Fibroblast of villous mesenchyme (primary cell): ENCODE results near the gene CADM1. TPM values are rescaled to one million over a fixed set of nuclear protein-coding genes. Genes with fewer than 3 reads are reported as not detected.

ENCODE experiments used
- DNase-seq: peaks from one replicate; pipeline ENCODE4 v3.0.0-alpha.2; 2010; ENCODE audit warnings: low read depth
- H3K4me3 ChIP-seq: 2 replicates; pipeline ENCODE4 v1.5.1; 2011; ENCODE audit warnings: low read depth, mild to moderate bottlenecking, low read length
- CTCF ChIP-seq: IDR thresholded peaks from 2 replicates; pipeline ENCODE4 v1.5.1; 2012; ENCODE audit warnings: low read depth, mild to moderate bottlenecking, low read length; ENCODE audit not compliant: insufficient read depth
- total RNA-seq: library from RNA; depleted of rRNA; stranded (reverse); fragments of >200 nt; gene quantifications from 2 replicates; pipeline ENCODE4 v1.2.3, GENCODE V29; 2012

Gene CADM1
- total RNA-seq, 1 donor, result 9.1 TPM

- TF ChIP-seq CTCF, result no peak
- DNase-seq, result no peak
- H3K4me3 ChIP-seq, result no peak overlapping the region
Observed at GRCh38 chr11:115267238-115267781, 236.9 kb downstream of the CADM1 start.

GRCh38 chr11:115266066-115266639 lies 238.1 kb downstream of the CADM1 start:
- no peak for DNase-seq
- H3K4me3 ChIP-seq, result no peak overlapping the region
- TF ChIP-seq CTCF, result no peak

GRCh38 chr11:115263799-115264656 lies 240.2 kb downstream of the CADM1 start:
- no peak for TF ChIP-seq CTCF
- no peak for DNase-seq

GRCh38 chr11:115258216-115258615 lies 246.0 kb downstream of the CADM1 start:
- DNase-seq, result no peak
- TF ChIP-seq CTCF, result no peak
- no peak overlapping the region for H3K4me3 ChIP-seq

More at GRCh38 chr11:115263799-115264656, 240.2 kb downstream of the CADM1 start:
- no peak overlapping the region for H3K4me3 ChIP-seq

GRCh38 chr11:115257678-115258077 lies 246.5 kb downstream of the CADM1 start:
- no peak overlapping the region for H3K4me3 ChIP-seq
- no peak for TF ChIP-seq CTCF
- no peak for DNase-seq

- no peak overlapping the region for H3K4me3 ChIP-seq
- no peak for TF ChIP-seq CTCF
- no peak for DNase-seq
Observed at GRCh38 chr11:115257270-115257669, 246.9 kb downstream of the CADM1 start.
